Stimulated activated CD8-positive, alpha-beta memory T cell treated with anti-CD3 and anti-CD28 coated beads, Interleukin-4, amount 100 ng/mL, for 24 hours (primary cell): ENCODE results near the gene AP5B1.
A peak's percentile ranks its signal among the peaks of the same experiment; 100 is the strongest.
"Not testable (repeated sequence)": the region's sequence is repeated elsewhere in the genome, so short reads cannot be mapped to it uniquely, and the experiment has no call there.

ENCODE experiments used
- DNase-seq: peaks from one replicate; pipeline ENCODE4 v3.0.0-alpha.2; 2020; ENCODE audit warnings: low read depth

Gene AP5B1

DNA sequence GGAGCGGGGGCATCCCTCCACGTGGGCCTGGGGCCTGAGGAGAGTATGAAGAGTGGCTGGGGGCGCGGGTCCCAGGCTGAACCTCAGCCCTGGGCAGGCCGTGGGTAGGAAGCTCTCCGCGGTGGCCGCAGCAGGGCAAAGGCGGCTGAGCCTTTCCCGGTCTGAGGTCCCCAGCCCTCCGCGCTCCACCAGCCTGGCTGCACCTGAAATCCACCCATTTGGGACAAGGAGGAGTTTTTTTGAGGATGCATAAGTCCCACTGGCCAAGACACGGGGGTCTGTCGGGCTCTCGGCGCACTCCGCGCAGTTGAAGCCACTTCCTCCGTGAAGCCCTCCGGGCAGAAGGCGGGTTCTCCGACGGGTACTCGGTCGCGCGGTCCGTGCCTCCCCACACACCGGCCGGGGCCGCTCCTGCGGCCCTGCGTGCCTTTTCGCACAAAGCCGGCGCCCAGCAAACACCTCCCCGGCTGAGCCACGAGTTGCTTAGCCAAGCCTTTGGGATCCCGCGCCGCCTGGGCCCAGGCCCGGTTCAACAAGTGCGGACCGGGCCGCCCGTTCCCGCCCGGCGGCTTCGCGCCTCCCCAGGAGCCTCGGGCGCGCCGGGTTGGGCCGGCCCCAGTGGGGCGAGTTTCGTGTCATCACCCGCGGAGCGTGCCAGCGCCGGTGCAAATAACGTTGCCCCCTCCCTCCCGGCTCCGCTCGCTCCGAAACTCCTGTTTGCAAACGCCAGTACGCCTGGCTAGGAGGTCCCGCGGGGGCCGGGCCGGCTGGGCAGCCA, 5.4 kb upstream of the AP5B1 start:
- no peak for DNase-seq

DNA sequence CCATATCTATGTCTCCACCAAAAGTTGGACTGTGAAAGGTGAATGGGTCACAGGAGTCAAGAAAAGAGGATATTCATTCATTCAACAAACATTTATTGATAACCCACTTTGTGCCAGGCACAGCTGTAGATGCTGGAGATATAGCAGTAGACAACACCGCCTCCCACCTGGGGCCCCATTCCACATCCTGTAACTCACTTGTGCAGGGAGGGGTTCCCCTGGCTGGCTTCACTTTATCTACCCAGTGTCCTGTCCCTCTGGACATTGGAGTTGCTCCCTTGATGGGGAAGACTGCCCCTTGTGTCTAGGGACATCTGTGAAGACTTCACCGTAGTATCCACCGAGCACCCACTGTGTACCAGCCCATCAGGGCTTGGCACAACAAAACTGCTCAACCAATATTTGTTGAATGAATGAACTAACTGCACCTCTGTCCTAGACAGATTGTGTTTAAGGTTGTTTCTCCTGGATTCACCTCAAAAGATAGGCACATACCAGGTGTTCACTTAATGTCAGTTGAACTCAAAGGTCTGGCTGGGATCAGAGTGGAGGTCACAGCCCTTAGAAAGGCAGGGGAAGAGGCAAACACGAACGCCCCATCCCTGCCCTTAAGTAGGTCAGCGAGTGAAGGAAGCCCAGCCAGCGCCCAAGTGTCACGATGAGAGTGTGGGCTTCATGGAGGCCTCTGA, 4.7 kb upstream of the AP5B1 start:
- DNase-seq, result no peak

DNA sequence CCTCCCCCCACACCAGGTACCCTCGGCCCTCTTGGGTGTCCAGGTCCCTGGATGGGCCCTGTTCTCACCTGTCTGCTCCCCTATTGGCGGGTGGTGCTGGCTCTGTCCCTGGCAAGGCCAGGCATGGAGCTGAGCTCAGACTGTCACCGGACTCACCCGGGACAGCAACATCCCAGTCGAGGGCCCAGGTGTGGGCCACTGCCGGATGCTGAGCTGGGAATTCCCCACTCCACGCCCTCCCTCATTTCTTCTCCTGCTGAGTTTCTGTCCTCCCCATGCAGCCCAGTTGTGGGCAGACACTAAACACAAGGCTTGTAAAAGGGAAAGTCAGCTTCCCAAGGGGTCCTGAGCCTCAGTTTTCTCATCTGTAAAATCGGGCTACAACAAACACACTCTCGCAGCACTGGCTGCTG, 2.0 kb upstream of the AP5B1 start:
- no peak for DNase-seq

DNA sequence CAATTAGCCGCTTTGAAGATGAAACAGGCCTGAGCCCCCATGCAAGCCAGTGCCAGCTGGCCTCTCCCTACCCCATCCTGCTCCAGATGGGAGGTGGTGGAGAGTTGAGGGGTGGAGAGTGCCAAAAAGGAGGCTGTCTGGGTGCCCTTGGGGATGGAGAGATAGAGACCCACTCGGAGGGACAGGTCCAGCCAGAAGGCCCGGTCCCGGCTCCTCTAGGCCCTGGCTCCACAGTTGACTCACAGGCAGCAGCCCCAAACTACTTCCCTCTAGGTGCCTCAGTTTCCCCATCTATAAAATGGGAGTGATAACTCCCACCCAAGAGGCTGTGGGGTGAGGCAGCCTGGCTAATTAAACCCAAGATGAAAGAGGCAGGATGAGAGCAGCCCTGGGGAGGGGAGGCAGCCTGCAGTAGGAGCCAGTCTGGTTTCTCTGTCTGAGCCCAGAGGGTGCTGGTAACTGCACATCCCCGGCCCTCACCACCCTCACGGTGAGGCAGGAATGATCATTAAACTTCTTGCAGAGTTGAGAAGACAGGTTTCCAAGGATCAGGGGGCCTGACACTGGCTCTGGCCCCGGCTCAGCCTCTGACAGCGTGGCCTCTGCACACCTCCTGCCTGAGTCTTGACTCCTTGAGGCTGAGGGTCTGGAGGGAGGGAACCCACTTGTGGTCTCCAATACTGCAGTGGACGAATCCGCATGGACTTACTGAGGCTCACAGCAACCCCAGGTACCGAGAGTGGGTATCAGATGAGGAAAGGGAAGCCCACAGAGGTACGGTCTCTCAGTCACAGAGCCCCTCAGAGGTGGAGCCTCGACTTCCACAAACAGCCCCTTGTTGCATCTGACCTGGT, 1.4 kb upstream of the AP5B1 start:
- no peak for DNase-seq

DNA sequence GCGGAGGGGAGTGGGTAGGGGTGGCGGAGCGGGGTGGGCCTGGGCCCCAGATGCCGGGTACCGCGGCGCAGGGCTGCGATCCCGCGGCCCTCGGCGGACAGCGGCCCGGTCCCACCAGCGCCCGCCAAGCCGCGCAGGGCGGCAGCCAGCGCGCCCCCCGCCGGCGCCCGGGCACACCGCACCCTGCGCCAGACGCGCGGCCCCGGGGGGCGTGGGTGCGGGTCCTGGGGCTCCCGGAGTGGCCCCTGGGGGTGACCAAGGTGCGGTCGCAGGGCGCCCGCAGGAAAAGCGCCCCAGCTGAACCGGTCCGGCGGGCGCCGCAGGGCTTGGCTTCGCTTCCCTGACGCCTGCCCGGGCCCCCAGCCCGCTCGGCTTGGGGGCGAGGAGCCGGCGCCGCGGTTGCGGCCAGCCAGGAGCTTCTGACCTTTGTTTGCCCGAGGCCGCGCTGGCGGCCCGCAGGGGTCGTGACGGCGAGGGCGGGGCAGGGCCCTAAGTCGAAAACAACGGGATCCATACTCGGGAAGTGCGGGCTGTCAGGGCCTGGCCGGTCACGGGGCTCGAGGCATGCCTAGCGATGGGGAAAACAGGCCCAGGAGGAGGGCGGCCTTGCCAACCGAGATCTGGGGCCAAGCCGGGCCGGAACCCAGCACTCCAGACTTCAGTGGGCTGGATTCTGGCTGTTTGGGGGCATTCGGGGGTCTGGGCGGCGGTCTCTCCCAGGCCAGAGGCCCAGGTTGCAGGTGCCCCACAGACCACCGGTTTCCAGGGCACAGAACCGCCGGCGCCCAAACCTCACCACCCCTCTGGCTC, 581 bp upstream of the AP5B1 start:
- DNase-seq, result no peak

DNA sequence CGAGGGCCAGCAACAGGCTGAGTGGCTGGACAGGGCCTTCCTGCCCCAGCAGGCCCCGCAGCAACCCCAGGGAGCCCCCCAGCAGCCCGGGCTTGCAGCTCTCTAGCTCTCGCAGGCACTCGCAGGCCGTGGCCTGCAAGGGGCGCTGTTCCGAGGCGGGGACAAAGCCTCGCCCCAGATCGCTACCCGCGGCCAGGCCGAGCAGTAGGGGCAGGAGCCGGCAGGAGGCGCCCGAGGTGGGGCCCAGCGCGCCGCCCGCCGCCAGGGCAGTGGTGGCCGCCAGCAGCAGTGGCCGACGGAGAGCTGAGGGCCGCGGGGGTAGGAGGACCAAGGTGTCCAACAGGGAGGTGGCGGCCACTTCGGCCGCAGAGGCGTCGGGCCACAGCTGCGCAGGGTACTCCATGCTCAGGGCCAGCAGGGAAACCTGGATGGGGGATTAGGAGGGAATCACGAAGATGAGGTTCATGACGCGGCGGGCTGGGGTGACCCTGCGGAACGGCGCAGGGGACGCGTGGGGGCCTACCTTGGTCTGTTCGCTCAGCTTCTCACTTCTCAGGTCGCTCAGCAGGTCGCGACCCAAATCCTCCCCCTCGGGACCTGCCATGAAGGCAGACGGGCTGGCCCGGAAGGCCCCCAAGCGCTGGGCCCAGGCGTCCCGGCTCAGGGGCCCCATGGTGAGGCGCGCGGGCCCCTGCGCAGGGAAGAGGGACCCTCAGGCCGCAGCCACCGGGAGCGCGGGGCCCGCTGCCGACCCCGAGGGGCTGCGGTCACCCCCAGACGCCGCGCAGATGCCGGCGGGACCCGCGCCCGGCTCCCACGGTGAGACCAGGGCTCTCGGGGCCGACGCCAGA, 632 bp downstream of the AP5B1 start:
- peak; percentile 68 for DNase-seq

DNA sequence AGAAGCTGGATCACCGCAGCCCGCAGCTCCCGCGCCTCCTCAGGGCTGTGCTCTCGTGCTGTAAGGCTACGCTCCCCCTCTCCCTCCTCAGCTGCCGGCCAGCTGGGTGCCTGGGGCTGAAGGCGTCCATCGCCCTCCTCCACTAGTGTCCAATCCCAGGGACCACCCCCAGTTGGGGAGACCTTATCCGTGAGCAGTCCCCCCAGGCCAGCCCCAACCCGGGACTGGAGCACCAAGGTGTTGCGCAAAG, 1.2 kb downstream of the AP5B1 start:
- DNase-seq, result no peak

DNA sequence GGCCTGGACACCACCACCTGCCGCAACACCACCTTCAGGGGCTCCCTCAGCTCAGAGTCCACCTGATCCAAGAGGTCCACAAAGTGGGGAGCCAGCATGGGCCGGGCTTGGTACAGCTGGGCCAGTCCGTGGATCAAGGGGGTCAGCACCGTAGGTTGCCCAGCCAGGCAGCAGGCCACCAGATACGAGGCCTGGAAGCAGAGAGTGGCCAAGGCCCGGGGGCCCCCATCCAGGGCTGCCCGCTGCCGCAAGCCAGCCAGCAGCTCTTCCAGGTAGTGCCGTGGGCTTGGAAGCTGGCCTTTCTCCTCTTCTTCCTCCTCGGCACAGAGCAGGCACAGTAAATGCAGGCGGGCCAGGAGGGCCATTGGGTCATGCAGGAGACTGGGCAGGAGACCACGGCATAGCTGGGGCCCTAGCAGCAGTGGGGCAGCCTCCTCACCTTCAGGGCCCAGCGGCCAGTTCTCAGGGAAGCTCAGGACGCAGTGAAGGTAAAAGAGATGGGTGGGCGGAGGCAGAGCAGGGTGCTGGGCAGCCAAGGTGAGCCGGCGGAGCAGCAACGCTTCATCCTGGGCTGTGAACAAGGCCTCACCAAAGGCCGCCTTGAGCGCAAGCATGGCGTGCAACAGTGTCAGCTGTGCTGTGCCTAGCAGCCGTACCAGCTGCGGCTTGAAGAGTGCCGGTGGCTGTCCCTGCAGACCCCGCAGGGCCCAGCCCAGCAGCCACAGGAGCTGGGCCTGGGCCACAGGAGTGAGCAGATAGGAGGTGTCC, 1.7 kb downstream of the AP5B1 start:
- no peak for DNase-seq

DNA sequence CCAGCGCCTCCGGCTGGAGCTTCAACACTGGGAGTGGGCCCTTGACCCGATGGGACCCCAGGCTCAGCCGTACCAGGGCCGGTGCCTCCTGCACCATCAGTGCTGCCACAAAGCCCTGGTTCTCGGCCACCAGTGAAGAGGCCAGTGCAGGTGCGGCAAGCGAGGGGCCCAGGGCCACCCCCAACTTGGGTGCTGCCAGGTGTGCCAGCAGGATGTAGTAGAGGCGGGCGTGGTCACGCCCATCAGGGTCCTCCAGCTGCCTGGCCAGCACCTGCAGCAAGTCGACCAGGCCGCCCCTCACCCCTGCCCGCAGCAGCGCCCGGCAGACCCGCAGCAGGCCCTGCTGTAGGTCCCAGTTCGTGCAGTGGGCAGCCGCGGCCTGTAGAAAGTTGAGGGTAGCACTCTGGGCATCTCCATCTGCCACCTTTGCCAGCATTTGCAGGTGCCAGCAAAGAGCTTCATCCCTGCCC, 2.3 kb downstream of the AP5B1 start:
- no peak for DNase-seq

DNA sequence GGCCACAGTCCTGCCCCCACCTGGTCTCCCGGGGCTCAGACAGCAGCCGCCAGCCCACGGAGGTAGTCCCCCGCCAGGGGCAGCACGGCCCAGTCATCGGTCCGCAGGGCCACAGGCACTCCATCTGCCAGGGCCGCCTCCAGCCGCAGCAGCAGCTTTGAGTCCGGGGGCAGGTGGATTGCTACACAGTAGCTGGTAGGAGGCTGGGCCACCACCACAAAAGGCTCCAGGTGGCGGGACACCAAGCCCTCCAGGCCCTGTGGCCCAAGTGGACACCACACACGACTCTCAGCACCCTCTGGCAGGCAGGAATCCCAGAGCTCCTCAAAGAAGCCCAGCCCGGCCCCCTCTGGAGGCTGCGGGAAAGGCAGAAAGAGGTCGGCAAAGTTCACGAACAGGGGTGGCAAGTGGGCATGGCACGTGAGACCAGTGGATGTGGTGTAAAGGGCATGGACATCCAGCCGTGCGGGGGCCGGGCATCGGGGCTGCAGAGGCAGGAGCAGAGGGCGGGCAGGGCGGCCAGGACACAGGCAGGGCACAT, 2.9 kb downstream of the AP5B1 start:
- no peak for DNase-seq

DNA sequence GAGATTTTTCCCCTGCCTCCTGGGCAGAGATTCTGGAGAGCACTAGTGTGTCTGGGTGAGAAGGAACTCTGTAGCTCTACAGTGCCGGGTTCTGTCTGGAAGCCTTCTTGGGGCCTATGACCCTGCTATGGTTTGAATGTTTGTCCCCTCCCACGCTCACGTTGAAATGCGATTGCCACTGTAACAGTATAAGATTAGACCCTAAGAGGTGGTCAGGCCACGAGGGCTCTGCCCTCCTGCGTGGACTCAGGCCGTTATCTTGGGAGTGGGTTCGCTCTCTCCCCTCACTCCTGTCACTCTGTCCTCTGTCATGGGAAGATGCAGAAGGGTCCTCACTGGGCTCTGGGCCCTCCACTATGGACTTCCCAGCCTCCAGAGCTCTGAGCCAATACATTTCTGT, 3.5 kb downstream of the AP5B1 start:
- no peak for DNase-seq

DNA sequence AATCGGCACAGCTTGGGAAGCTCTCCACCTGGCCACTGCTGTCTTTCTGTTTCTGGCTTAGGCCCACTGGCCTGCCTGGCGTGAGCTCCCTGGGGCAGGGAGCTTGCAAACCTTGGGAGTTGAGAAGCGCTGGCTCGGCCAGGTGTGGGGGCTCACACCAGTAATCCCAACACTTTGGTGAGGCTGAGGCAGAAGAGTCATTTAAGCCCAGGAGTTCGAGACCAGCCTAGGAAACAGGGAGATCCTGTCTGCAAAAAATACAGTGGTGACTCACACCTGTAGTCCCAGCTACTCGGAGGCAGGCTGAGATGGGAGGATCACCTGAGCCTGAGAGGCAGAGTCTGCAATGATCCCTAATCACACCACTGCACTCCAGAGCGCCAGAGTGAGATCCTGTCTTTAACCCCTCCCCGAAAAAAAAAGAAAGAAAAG, 4.0 kb downstream of the AP5B1 start:
- no peak for DNase-seq

DNA sequence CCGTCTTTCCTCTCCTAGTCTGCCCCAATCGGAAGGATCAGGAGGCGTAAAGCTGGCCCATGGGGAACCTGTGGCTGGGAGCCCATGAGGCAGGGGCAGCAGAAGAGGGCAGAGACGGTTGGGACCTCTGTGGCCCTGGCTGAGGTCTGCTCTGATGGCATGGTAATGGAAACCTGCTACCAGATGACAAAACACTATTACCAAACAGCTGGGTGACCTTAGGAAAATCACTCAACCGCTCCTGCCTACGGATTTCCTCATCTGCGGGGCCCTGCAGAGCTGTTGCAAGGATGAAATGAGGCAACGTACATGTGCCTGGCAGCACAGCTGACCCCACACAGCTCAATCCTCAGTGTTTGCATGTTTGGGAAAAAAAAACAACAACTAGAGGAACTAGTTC, 4.6 kb downstream of the AP5B1 start:
- DNase-seq, result no peak

DNA sequence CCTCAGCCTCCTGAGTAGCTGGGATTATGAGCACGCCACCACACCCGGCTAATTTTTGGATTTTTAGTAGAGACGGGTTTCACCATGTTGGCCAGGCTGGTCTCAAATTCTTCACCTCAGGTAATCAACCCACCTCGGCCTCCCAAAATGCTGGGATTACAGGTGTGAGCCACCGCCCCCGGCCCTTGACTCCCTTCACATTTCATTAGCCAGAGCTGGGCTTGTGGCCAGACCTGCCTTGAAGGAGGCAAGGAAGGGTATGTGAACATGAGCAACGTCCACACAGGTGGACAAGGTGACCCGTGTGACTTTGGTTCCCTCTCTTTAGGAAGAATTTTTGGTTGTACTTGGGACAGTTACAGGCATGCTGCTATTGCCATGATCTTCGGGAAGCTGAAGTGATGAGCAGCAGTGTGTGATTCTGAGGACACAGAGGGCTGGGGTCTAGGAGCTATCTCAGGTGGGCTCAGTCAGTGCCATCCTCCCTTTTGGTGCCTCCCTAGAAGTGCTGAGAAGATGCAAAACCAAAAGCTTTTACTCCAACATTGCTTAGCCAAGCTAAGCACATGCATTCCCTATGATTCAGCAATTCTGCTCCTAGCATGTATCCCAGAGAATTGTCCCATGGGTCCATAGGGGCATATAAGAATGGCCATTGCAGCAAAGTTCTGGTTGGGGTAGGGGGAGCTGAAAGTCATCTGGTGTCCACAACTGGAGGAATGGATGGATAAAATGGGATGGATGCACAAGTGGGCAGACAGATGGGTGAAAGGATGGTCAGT, 6.1 kb downstream of the AP5B1 start:
- no peak for DNase-seq

DNA sequence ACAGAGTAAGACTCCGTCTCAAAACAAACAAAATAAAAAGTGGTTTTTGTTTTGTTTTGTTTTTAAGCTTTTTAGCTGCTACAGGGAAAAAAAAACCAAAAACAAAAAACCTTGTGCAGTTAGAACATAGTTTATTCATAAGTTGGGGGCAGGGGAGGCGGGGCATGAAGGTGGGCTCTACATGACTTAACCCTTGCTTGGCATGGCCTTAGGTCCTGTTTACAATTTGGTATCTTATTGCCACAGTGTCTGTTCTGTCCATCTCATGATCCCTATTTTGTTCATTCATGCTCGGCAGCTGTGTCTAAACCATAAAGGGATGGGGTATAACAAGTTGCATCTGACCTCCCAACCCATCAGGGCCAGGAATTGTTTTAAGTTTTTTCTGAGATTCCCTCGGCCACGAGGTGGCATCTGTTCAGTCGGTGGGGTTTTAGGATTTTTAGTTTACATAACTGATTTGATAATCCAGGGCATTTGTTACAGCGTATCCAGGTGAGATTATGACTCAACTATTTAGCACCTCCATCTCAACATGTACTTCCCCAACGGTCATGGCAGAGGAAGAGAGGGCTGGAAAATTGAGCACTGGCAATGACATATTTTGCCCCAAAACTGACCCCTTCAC, 6.9 kb downstream of the AP5B1 start:
- DNase-seq, result no peak

DNA sequence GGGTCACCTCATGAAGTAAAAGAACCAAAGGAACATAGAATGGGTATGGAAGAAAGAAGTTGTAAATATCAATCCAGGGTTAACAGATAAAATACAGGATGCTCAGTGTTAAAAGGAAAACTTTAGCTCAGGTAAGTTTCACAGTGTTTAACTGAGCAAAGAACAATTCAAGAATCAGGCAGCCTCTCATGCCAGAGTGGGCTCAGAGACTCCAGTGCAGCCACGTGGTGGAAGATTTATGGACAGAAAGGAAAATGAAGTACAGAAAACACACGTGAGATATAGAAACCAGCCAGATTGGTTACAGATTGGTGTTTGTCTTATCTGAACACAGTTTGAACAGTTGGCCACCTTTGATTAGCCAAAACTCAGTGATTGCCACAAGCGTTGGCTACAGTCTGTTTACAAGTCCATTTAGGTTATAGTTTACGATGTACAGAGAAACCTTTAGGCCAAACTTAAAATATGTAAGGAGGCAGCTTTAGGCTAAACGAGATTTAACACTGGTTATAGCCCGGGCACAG, 9.1 kb downstream of the AP5B1 start:
- no peak for DNase-seq

DNA sequence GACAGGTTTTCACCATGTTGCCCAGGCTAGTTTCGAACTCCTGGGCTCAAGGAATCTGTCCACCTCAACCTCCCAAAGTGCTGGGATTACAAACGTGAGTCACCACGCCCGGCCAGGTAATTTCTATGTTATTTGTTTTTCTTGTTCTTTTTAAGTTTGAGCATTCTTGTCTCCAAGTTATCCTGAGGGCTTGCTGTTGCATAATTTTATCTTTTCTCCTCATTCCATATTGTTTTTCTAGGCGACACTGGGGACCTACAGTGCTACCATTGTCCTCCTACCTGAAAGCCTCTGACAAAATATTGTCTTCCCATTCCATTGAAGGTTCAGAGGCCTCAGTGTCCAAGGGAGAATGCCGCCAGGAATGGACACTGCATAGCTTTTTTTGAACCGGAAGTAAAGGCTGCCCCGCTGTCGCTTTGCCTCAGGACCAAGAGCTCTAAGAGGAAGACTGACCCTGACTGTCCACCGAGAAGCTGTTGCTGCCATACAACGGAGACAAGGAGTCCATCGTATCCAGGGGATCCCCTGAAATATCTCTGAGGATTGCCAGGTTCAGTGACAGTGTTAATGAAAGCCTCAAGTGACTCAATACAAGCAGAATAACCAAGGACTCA, 9.7 kb downstream of the AP5B1 start:
- DNase-seq, result no peak

DNA sequence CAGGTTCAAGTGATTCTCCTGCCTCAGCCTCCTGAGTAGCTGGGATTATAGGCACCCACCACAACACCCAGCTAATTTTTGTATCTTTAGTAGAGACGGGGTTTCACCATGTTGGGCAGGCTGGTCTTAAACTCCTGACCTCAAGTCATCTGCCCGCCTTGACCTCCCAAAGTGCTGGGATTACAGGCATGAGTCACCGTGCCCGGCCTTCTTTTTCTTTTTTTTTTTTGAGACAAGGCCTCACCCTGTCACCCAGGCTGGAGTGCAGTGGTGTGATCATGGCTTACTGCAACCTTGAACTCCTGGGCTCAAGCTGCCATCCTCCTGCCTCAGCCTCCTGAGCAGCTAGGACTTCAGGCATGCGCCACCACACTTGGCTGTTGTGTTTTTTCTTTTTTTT, 13.0 kb downstream of the AP5B1 start:
- not testable (repeated sequence) for DNase-seq
